ENCODE measurements around the gene DENND1A. TPM values are rescaled to one million over a fixed set of nuclear protein-coding genes. Genes with fewer than 3 reads are reported as not detected.

Gene DENND1A
- total RNA-seq, 2 donors from 2014 or later: 17.8 to 36.6 TPM

DNA sequence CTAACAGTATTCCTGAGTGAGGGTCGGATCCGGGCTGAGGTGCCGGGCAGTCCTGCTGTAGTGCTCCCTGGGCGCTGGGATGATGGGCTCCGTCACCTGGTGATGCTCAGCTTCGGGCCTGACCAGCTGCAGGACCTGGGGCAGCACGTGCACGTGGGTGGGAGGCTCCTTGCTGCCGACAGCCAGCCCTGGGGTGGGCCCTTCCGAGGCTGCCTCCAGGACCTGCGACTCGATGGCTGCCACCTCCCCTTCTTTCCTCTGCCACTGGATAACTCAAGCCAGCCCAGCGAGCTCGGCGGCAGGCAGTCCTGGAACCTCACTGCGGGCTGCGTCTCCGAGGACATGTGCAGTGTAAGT, 558.7 kb downstream of the DENND1A start:
- Histone ChIP-seq H3K9me3 (no peaks in the 10 kb centered on the region), H3K4me3 (no peak overlapping the region), H3K4me1 (ENCODE audit: control insufficient read depth in 1 of 2, low read depth in 2 of 2) (peaks cover 0 to 6% of the 10 kb centered on the region in 2 donors), H3K27ac (no peak overlapping the region), H3K27me3 (replicated peaks; ENCODE audit: insufficient read depth) (no peaks in the 10 kb centered on the region), H3K36me3 (no peaks in the 10 kb centered on the region)
- TF ChIP-seq, protein P1, sequence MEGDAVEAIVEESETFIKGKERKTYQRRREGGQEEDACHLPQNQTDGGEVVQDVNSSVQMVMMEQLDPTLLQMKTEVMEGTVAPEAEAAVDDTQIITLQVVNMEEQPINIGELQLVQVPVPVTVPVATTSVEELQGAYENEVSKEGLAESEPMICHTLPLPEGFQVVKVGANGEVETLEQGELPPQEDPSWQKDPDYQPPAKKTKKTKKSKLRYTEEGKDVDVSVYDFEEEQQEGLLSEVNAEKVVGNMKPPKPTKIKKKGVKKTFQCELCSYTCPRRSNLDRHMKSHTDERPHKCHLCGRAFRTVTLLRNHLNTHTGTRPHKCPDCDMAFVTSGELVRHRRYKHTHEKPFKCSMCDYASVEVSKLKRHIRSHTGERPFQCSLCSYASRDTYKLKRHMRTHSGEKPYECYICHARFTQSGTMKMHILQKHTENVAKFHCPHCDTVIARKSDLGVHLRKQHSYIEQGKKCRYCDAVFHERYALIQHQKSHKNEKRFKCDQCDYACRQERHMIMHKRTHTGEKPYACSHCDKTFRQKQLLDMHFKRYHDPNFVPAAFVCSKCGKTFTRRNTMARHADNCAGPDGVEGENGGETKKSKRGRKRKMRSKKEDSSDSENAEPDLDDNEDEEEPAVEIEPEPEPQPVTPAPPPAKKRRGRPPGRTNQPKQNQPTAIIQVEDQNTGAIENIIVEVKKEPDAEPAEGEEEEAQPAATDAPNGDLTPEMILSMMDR (IDR thresholded peaks at IDR 0.05): no peak
- DNase-seq (ENCODE audit: low spot score) (no peak), ATAC-seq (ENCODE audit: insufficient number of reproducible peaks, low FRiP score, low read depth) (no peak)

DNA sequence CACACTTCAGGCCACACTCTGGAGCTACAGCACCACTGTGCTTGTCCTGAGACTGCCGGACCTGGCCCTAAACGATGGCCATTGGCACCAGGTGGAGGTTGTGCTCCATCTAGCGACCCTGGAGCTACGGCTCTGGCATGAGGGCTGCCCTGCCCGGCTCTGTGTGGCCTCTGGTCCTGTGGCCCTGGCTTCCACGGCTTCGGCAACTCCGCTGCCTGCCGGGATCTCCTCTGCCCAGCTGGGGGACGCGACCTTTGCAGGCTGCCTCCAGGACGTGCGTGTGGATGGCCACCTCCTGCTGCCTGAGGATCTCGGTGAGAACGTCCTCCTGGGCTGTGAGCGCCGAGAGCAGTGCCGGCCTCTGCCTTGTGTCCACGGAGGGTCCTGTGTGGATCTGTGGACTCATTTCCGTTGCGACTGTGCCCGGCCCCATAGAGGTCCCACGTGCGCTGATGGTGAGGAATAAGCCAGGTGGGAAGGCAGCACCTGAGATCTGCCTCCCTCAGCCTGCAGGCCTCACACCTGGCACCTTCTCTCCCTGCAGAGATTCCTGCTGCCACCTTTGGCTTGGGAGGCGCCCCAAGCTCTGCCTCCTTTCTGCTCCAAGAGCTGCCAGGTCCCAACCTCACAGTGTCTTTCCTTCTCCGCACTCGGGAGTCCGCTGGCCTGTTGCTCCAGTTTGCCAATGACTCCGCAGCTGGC, 559.2 kb downstream of the DENND1A start:
- no peaks in the 10 kb centered on the region for H3K9me3 ChIP-seq
- no peak overlapping the region for H3K4me3 ChIP-seq
- no peak for ATAC-seq (ENCODE audit: insufficient number of reproducible peaks, low FRiP score, low read depth)
- peaks cover 0 to 1% of the 10 kb centered on the region in 2 donors for H3K4me1 ChIP-seq (ENCODE audit: control insufficient read depth in 1 of 2, low read depth in 2 of 2)
- DNase-seq (ENCODE audit: low spot score): no peak
- H3K27ac ChIP-seq: no peak overlapping the region
- H3K36me3 ChIP-seq: no peaks in the 10 kb centered on the region
- H3K27me3 ChIP-seq (replicated peaks; ENCODE audit: insufficient read depth): no peaks in the 10 kb centered on the region
- TF ChIP-seq, protein P1 (IDR thresholded peaks at IDR 0.05): no peak

DNA sequence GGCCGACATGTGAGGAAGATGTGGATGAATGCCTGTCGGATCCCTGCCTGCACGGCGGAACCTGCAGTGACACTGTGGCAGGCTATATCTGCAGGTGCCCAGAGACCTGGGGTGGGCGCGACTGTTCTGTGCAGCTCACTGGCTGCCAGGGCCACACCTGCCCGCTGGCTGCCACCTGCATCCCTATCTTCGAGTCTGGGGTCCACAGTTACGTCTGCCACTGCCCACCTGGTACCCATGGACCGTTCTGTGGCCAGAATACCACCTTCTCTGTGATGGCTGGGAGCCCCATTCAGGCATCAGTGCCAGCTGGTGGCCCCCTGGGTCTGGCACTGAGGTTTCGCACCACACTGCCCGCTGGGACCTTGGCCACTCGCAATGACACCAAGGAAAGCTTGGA, 559.8 kb downstream of the DENND1A start:
- Histone ChIP-seq H3K36me3 (no peaks in the 10 kb centered on the region), H3K27me3 (replicated peaks; ENCODE audit: insufficient read depth) (no peaks in the 10 kb centered on the region), H3K9me3 (no peaks in the 10 kb centered on the region), H3K27ac (no peak overlapping the region), H3K4me1 (ENCODE audit: control insufficient read depth in 1 of 2, low read depth in 2 of 2) (no peaks in the 10 kb centered on the region), H3K4me3 (no peak overlapping the region)
- no peak for ATAC-seq (ENCODE audit: insufficient number of reproducible peaks, low FRiP score, low read depth)
- TF ChIP-seq, protein P1 (IDR thresholded peaks at IDR 0.05): no peak
- no peak for DNase-seq (ENCODE audit: low spot score)

DNA sequence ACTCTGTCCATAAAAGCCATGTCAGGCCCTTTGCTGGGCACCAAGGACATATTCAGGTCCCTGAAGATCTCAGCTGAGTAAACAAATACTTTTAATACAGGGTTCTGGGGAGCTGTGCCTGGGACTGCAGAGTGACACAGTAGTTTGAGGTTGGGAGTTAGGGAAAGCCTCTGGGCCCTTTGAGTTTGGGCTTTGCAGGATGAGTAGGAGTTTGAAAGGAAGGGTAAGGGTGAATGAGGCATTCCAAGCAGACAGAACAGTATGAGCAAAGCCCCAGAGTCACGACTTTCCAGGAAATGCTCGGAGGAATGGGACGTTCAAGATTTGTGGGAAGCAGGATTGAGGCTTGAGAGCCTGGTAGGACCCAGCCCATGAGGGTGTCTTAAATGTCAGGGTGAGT, 560.6 kb downstream of the DENND1A start:
- DNase-seq (ENCODE audit: low spot score): no peak
- Histone ChIP-seq H3K27me3 (replicated peaks; ENCODE audit: insufficient read depth) (no peaks in the 10 kb centered on the region), H3K4me3 (no peak overlapping the region), H3K4me1 (ENCODE audit: control insufficient read depth in 1 of 2, low read depth in 2 of 2) (no peaks in the 10 kb centered on the region), H3K36me3 (no peaks in the 10 kb centered on the region), H3K9me3 (no peaks in the 10 kb centered on the region), H3K27ac (no peak overlapping the region)
- TF ChIP-seq, protein P1 (IDR thresholded peaks at IDR 0.05): no peak
- ATAC-seq (ENCODE audit: insufficient number of reproducible peaks, low FRiP score, low read depth): no peak

DNA sequence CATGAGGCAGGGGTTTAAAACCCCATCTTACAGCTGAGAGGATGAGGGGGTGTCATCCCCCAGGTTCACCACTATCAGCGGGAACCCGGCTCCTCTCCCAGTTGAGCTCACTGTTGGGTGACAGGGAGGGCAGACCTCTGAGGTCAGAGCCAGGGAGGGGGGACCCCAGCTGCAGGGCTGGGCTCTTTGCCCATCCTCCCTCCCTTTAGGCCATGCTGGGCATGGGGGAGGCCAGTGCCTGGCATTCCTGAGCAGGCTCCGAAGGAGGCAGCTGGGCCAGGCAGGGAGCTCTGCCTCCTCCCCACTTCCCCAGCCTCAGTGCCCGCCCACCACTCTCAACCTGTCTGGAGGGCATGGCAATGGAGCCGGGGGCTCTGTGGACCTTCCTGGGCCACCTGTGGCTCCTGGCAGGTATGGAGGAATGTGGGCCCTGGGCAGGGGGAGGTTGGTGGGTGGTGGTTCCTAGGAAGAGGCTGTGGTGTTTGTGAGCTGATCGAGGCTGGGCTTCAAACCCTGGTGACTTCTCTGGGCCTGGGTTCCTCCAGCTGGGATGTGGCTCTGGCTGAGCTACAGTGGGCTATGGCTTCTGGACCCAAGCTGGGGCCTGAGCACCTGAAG, 561.3 kb downstream of the DENND1A start:
- TF ChIP-seq, protein P1 (IDR thresholded peaks at IDR 0.05): no peak
- H3K9me3 ChIP-seq: no peaks in the 10 kb centered on the region
- H3K36me3 ChIP-seq: no peaks in the 10 kb centered on the region
- ATAC-seq (ENCODE audit: insufficient number of reproducible peaks, low FRiP score, low read depth): no peak
- no peak for DNase-seq (ENCODE audit: low spot score)
- no peak overlapping the region for H3K27ac ChIP-seq
- H3K4me1 ChIP-seq (ENCODE audit: control insufficient read depth in 1 of 2, low read depth in 2 of 2): no peaks in the 10 kb centered on the region
- H3K4me3 ChIP-seq: no peak overlapping the region
- no peaks in the 10 kb centered on the region for H3K27me3 ChIP-seq (replicated peaks; ENCODE audit: insufficient read depth)

Data from thoracic aorta (tissue), 2 donors.